SK-N-SH treated with all-trans-retinoic acid at 6 μM for 48 hours (cell line): ENCODE measurements around the gene IL12RB1.

Experiments used
- ARNTL ChIP-seq: fragments of 450-650 bp; formaldehyde crosslinking; IDR thresholded peaks from 2 replicates; pipeline ENCODE4 v1.5.0; 2020; ENCODE audit warnings: low read depth, mild to moderate bottlenecking, moderate library complexity, borderline replicate concordance
- CSDC2 ChIP-seq: fragments of 250-450 bp; sonication (Bioruptor Pico); IDR thresholded peaks from 2 replicates; pipeline ENCODE4 v1.5.0; 2020; ENCODE audit warnings: mild to moderate bottlenecking, moderate library complexity
- ESRRG ChIP-seq: fragments of 250-450 bp; sonication (Bioruptor Pico); IDR thresholded peaks from 2 replicates; pipeline ENCODE4 v1.6.1; 2021; ENCODE audit warnings: mild to moderate bottlenecking
- GLIS3 ChIP-seq: fragments of 250-450 bp; sonication (Bioruptor Pico); IDR thresholded peaks from 2 replicates; pipeline ENCODE4 v1.5.0; 2020; ENCODE audit warnings: mild to moderate bottlenecking, moderate library complexity
- OSR1 ChIP-seq: fragments of 250-450 bp; sonication (Bioruptor Pico); IDR thresholded peaks from 2 replicates; pipeline ENCODE4 v1.8.0; 2022; ENCODE audit warnings: moderate library complexity, mild to moderate bottlenecking, inconsistent platforms
- SNAI2 ChIP-seq: fragments of 250-450 bp; sonication (Bioruptor Pico); IDR thresholded peaks from 2 replicates; pipeline ENCODE4 v1.5.0; 2020; ENCODE audit warnings: mild to moderate bottlenecking, moderate library complexity
- TCF4 ChIP-seq: fragments of 250-450 bp; sonication (Bioruptor Pico); IDR thresholded peaks from 2 replicates; pipeline ENCODE4 v1.8.0; 2021; ENCODE audit warnings: mild to moderate bottlenecking, moderate library complexity, borderline replicate concordance
- TOX ChIP-seq: fragments of 250-450 bp; sonication (Bioruptor Pico); IDR thresholded peaks from 2 replicates; pipeline ENCODE4 v1.8.0; 2021; ENCODE audit warnings: mild to moderate bottlenecking, moderate library complexity, borderline replicate concordance
- ZNF565 ChIP-seq: fragments of 450-650 bp; formaldehyde crosslinking; conservative IDR thresholded peaks from 2 replicates; pipeline ENCODE4 v1.5.0; 2020; ENCODE audit warnings: low read depth, mild to moderate bottlenecking, moderate library complexity
- ZNF8 ChIP-seq: fragments of 450-650 bp; formaldehyde crosslinking; IDR thresholded peaks from 2 replicates; pipeline ENCODE4 v1.5.0; 2020; ENCODE audit warnings: mild to moderate bottlenecking, moderate library complexity

DNA sequence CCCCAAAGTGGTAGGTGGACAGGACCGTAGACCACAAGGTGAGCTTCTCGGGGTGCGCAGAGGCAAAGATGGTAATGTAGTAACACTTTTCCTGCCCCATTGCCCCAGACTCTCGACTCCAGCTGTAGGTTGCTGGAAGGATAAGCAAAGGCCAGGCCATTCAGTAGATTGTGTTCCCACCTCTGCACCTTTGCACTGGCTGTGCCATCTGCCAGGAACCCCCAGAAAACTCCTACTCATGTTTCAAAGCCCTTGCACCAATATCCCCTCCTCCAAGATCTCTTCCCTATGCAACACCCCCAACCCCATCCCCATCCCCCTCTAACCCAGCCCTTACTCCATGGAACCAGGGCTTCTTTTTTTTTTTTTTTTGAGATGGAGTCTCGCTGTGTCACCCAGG is 18.3 kb downstream of the IL12RB1 start:
- no peak for TF ChIP-seq SNAI2 (CRISPR knock-in tag)
- TF ChIP-seq ARNTL = no peak
- no peak for TF ChIP-seq ZNF8
- TF ChIP-seq ESRRG = no peak
- no peak for TF ChIP-seq ZNF565 (CRISPR knock-in tag)
- no peak for TF ChIP-seq TCF4 (CRISPR knock-in tag)
- no peak for TF ChIP-seq CSDC2 (CRISPR knock-in tag)
- TF ChIP-seq TOX (CRISPR knock-in tag) = no peak
- no peak for TF ChIP-seq OSR1 (CRISPR knock-in tag)
- TF ChIP-seq GLIS3 (CRISPR knock-in tag) = no peak
